HG03280 (cell line): Measurements from ENCODE around the gene CHST11.
"Not testable (repeated sequence)": the region's sequence is repeated elsewhere in the genome, so short reads cannot be mapped to it uniquely, and the experiment has no call there.

Experiments
- ATAC-seq: cut with Tn5 transposase; IDR thresholded peaks from one replicate; pipeline ENCODE4 v1.9.1; 2021; ENCODE audit warnings: mild to moderate bottlenecking, moderate library complexity; ENCODE audit not compliant: unreplicated experiment

The CHST11 gene

GRCh38 chr12:104555648-104556047, 98.9 kb downstream of the CHST11 start:
- no peak for ATAC-seq

- ATAC-seq: no peak
These were observed 100.9 kb downstream of the CHST11 start for GRCh38 chr12:104557488-104558195.

- no peak for ATAC-seq
These were observed 104.1 kb downstream of the CHST11 start for GRCh38 chr12:104560881-104561280.

- ATAC-seq: no peak
These were observed 106.0 kb downstream of the CHST11 start for GRCh38 chr12:104562763-104563162.

GRCh38 chr12:104564662-104565061, 107.9 kb downstream of the CHST11 start:
- ATAC-seq: not testable (repeated sequence)

- no peak for ATAC-seq
These were observed 109.0 kb downstream of the CHST11 start for GRCh38 chr12:104565606-104566243.

GRCh38 chr12:104566244-104566993, 109.7 kb downstream of the CHST11 start:
- ATAC-seq: no peak

GRCh38 chr12:104567832-104568486, 111.2 kb downstream of the CHST11 start:
- no peak for ATAC-seq

GRCh38 chr12:104568487-104568868, 111.7 kb downstream of the CHST11 start:
- ATAC-seq: no peak

GRCh38 chr12:104568935-104569334, 112.2 kb downstream of the CHST11 start:
- no peak for ATAC-seq

- ATAC-seq: peak; percentile 67
These were observed 112.8 kb downstream of the CHST11 start for GRCh38 chr12:104569346-104570173.

GRCh38 chr12:104570174-104570907, 113.6 kb downstream of the CHST11 start:
- peak; percentile 24 for ATAC-seq

- ATAC-seq: no peak
These were observed 114.6 kb downstream of the CHST11 start for GRCh38 chr12:104571328-104571727.

- ATAC-seq: not testable (repeated sequence)
These were observed 117.6 kb downstream of the CHST11 start for GRCh38 chr12:104574353-104574752.

GRCh38 chr12:104574758-104575157, 118.0 kb downstream of the CHST11 start:
- ATAC-seq: not testable (repeated sequence)

GRCh38 chr12:104575442-104576186, 118.9 kb downstream of the CHST11 start:
- no peak for ATAC-seq

- no peak for ATAC-seq
These were observed 119.5 kb downstream of the CHST11 start for GRCh38 chr12:104576187-104576778.

- ATAC-seq: no peak
These were observed 120.3 kb downstream of the CHST11 start for GRCh38 chr12:104576980-104577580.
